Motor neuron (in vitro differentiated cells): ENCODE measurements around the gene CYP4F2. TPM values are rescaled to one million over a fixed set of nuclear protein-coding genes. Genes with fewer than 3 reads are reported as not detected.
"Not testable (repeated sequence)": the region's sequence is repeated elsewhere in the genome, so short reads cannot be mapped to it uniquely, and the experiment has no call there.

Experiments
- ATAC-seq, 8 experiments: fragments of 200-7000 bp; cut with Tn5 transposase; replicated peaks in 6 of 8; 2 replicates each; pipeline ENCODE4 v1.8.0; 2021; ENCODE audit warnings: mild to moderate bottlenecking in 8 of 8, moderate library complexity in 8 of 8
- H3K27ac ChIP-seq, 2 donors: fragments of 250-450 bp; sonication (Bioruptor Pico); 2 replicates each; pipeline ENCODE4 v1.9.0; 2021; ENCODE audit warnings: antibody characterized with exemption in 2 of 2, mild to moderate bottlenecking in 2 of 2, moderate library complexity in 1 of 2
- H3K4me1 ChIP-seq, 2 donors: fragments of 250-450 bp; sonication (Bioruptor Pico); replicated peaks in 1 of 2; 2 replicates each; pipeline ENCODE4 v1.6.1; 2021; ENCODE audit warnings: antibody characterized with exemption in 2 of 2, mild to moderate bottlenecking in 2 of 2, moderate library complexity in 1 of 2
- H3K4me3 ChIP-seq, 5 donors: fragments of 250-450 bp; sonication (Bioruptor Pico); 2 replicates each; pipeline ENCODE4 v1.9.0; 2021; ENCODE audit warnings: antibody characterized with exemption in 5 of 5, mild to moderate bottlenecking in 5 of 5, moderate library complexity in 4 of 5
- WGBS, 10 experiments: fragments of 450-650 bp; shearing (Covaris generic); methylation state at CpG; one replicate each; pipeline ENCODE4 v1.0.0; 2022; 5-methylcytosine and 5-hydroxymethylcytosine counted together
- in situ Hi-C, 9 experiments: fragments of 400-800 bp; cut with MboI; loops; one replicate each; pipeline ENCODE4 v1.15.0; 2021; ENCODE audit warnings: low sequenced_read_pairs in 9 of 9, low pct_unique_long_range_greater_than_20kb in 2 of 9; ENCODE audit not compliant: unreplicated experiment in 9 of 9
- total RNA-seq, 8 experiments: library from RNA; unstranded; fragments of 300-600 nt; gene quantifications; 2 replicates each; pipeline versions ENCODE4 v1.2.3 to v1.2.4, GENCODE V29; 2022

CYP4F2 gene
- total RNA-seq, 8 experiments from 2014 or later, result 0.36 to 1.2 TPM; not detected in 6

- 6 to 80% (median 40%) methylated on average over 1 to 2 of the region's 2 CpGs; no CpG with 5 or more reads in 5 of the 10 experiments for WGBS, 10 experiments
- in situ Hi-C loops, result no loop called here
- no peak overlapping the region for H3K27ac ChIP-seq
- H3K4me1 ChIP-seq, result no peaks in the 10 kb centered on the region
- no peak overlapping the region for H3K4me3 ChIP-seq
- ATAC-seq, result no peak
These were observed 3.5 kb downstream of the CYP4F2 start for GRCh38 chr19:15894359-15894758.

GRCh38 chr19:15893477-15893876 is 4.4 kb downstream of the CYP4F2 start:
- H3K4me1 ChIP-seq, result no peaks in the 10 kb centered on the region
- WGBS, 10 experiments, result 0 to 60% (median 20%) methylated on average over 1 to 4 of the region's 7 CpGs; no CpG with 5 or more reads in 4 of the 10 experiments
- ATAC-seq, result no peak
- no peak overlapping the region for H3K4me3 ChIP-seq
- in situ Hi-C loops, result no loop called here
- H3K27ac ChIP-seq, result no peak overlapping the region

DNA sequence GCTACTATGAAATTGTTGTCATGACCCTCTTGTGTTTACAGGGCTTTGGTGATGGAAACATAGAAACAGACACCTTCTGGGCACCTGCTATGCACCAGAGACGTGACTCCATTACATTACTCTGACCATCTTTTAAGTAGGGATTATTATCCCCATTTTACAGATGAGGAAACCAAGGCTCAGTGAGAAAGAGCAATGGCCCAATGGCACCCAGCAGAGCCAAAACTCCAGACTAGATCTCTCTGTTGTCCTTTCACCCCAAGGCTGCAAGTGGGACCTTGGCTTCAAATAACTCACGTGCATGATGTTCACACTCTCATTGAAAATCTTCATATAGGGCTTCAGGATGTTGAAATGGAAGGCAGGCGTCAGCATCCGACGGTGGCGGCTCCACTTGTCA is 5.9 kb downstream of the CYP4F2 start:
- 0% methylated on average over 1 of the region's 6 CpGs; no CpG with 5 or more reads in 4 of the 10 experiments for WGBS, 10 experiments
- in situ Hi-C loops, result no loop called here
- no peak overlapping the region for H3K27ac ChIP-seq
- ATAC-seq, result no peak
- H3K4me1 ChIP-seq, result no peaks in the 10 kb centered on the region
- H3K4me3 ChIP-seq, result no peak overlapping the region

DNA sequence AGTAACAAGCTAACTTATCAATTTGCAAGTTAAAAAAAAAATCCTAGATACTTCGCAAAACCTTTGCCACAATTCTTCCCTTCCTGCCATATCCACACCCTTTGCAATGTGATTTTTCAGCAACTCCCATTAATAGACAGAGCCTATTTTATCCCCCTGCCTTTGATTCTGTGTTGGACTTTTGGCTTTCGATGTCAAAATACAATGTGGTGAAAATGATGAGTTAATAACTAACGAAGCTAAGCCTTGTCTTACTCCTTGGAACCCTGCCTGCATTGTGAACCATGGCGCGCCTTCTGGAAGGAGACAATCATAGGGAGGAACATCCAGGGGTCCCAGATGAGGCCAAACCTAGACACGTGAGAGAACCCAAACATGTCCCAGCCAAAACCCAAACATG is 6.4 kb downstream of the CYP4F2 start:
- no peak for ATAC-seq
- no peak overlapping the region for H3K4me3 ChIP-seq
- H3K4me1 ChIP-seq, result no peaks in the 10 kb centered on the region
- in situ Hi-C loops, result no loop called here
- 0 to 57% (median 18%) methylated on average over 1 to 5 of the region's 6 CpGs for WGBS, 10 experiments
- H3K27ac ChIP-seq, result no peak overlapping the region

- in situ Hi-C loops, ATAC-seq, H3K27ac ChIP-seq, H3K4me3 ChIP-seq, H3K4me1 ChIP-seq: not testable (repeated sequence)
- WGBS, 10 experiments, result 0 to 60% methylated on average over 1 to 3 of the region's 9 CpGs; no CpG with 5 or more reads in 8 of the 10 experiments
These were observed 8.5 kb downstream of the CYP4F2 start for GRCh38 chr19:15889339-15889738.

GRCh38 chr19:15885919-15886318 is 12.0 kb downstream of the CYP4F2 start:
- WGBS, 10 experiments, result no CpG with 5 or more reads among the region's 7 CpGs
- Histone ChIP-seq H3K27ac (no peak overlapping the region), H3K4me1 (no peaks in the 10 kb centered on the region), H3K4me3 (no peak overlapping the region)
- no peak for ATAC-seq
- in situ Hi-C loops, result no loop called here

DNA sequence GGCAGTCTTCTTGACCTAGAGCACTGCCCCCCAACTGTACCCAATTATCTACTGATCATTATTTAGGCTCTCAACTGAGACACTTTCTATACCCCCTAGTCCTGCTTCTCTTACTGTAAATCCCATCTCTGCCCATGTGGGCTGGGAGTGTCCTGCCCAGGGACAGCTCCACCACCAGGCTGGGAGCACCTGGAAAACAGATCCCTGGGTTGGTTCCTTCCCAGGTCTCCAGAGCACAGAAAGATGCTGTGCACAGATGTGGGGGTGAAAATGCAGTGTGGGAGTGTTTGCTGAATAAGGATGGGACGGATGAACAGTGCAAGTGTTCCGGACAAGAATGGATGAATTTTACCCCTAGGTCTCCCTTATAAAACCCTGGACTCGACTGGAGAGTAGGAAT is 12.7 kb downstream of the CYP4F2 start:
- in situ Hi-C loops, result no loop called here
- Histone ChIP-seq H3K27ac (no peak overlapping the region), H3K4me3 (no peak overlapping the region), H3K4me1 (no peaks in the 10 kb centered on the region)
- ATAC-seq, result no peak
- WGBS, 10 experiments, result 0 to 50% (median 20%) methylated on average over 1 to 3 of the region's 3 CpGs; no CpG with 5 or more reads in 4 of the 10 experiments

DNA sequence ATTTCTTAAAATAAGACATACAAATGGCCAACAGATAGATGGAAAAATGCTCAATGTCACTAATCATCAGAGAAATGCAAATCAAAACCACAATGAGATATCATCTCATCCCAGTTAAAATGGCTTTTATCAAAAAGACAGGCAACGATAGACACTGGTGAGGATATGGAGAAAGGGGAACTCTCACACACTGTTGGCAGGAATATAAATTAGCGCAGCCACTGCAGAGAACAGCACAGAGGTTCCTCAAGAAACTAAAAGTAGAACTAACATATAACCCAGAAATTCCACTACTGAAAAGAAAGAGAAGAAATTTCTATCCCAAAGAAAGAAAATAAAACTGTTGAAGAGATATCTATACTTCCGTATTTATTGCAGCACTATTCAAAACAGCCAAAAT is 14.5 kb downstream of the CYP4F2 start:
- WGBS, 10 experiments, result 0 to 100% (median 44%) methylated on average over 1 to 3 of the region's 3 CpGs
- H3K27ac ChIP-seq, H3K4me1 ChIP-seq, in situ Hi-C loops, ATAC-seq, H3K4me3 ChIP-seq: not testable (repeated sequence)

DNA sequence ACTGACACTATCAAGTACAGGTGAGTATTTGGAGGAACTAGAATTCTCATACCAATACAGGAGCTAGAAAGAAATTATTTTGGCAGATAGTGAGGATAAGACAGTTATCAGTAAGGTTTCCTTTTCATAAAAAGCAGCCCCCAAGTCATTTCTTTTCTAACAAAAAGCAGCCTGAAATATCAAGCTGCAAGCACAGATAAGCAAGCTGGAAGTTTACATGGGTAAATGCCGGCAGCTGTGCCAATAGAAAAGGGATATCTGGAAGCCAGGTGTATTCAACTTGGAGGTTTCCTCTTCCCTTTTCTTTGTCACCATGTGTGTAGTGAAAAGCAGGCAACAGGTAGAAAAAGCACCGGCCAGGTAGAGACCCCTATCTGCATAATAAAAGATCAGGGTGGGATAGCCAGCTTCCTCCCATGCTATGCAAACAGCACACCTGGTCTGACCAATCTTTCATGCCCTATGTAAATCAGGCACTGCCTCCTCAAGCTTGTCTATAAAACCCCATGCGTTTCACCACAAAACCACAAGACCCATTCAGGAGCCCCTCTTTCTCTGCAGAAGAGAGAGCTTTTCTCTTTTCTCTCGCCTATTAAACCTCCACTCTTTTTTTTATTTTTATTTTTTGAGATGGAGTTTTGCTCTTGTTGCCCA is 22.9 kb downstream of the CYP4F2 start:
- in situ Hi-C loops, result no loop called here
- no peak for ATAC-seq

DNA sequence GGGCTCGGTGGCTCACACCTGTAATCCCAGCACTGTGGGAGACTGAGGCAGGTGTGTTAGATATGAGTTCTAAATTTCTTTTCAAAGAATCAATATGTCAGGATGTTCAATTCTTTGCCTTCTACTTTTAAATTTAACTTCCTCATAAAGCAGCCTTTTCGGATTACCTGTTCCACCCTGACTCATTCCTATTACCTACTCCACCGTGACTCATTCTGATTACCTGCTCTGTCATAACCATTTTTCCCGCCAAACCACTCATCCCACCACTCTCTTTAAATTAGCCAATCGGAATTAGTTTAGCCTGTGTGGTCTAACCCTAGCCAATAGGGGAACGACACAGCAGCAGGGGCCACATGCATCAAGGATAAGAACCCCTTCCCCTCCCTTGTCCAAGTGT is 24.1 kb downstream of the CYP4F2 start:
- WGBS, 10 experiments, result 48 to 100% (median 62%) methylated on average over 1 to 6 of the region's 6 CpGs; no CpG with 5 or more reads in 2 of the 10 experiments
- H3K27ac ChIP-seq, ATAC-seq, H3K4me3 ChIP-seq, in situ Hi-C loops, H3K4me1 ChIP-seq: not testable (repeated sequence)

More for the DNA sequence above, 22.9 kb downstream of the CYP4F2 start:
- H3K27ac ChIP-seq, result no peak overlapping the region
- H3K4me3 ChIP-seq, result no peak overlapping the region
- H3K4me1 ChIP-seq, result no peaks in the 10 kb centered on the region
- WGBS, 10 experiments, result 0 to 83% (median 35%) methylated on average over 1 to 3 of the region's 4 CpGs; no CpG with 5 or more reads in 2 of the 10 experiments

DNA sequence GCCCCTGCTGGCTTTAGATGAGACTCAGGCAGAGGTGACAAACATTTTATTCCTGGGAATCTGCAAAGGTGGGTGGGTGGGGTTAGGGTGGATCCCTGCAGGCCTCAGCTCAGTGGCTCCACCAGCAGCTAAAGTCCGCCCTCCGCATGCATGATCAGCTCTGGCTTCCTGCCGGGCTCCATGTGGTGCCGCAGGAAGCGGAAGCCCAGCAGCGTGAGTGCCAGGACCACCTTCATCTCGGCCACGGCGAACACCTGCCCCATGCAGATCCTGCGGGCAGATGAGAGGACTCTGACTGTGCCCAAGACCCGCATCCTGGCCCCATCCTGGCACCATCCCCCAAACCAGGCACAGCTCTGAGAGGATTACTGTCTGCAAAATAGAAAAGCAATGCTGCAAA is 26.3 kb downstream of the CYP4F2 start:
- H3K27ac ChIP-seq, result no peak overlapping the region
- in situ Hi-C loops, result no loop called here
- 0 to 93% (median 0%) methylated on average over 1 to 3 of the region's 11 CpGs; no CpG with 5 or more reads in 5 of the 10 experiments for WGBS, 10 experiments
- H3K4me3 ChIP-seq, result no peak overlapping the region
- no peak for ATAC-seq
- no peaks in the 10 kb centered on the region for H3K4me1 ChIP-seq

GRCh38 chr19:15869873-15870272 is 28.0 kb downstream of the CYP4F2 start:
- in situ Hi-C loops, result no loop called here

GRCh38 chr19:15869109-15869555 is 28.7 kb downstream of the CYP4F2 start:
- Histone ChIP-seq H3K27ac (no peak overlapping the region), H3K4me3 (no peak overlapping the region), H3K4me1 (no peaks in the 10 kb centered on the region)
- in situ Hi-C loops, result no loop called here
- 0 to 51% (median 0%) methylated on average over 1 to 3 of the region's 3 CpGs; no CpG with 5 or more reads in 3 of the 10 experiments for WGBS, 10 experiments
- ATAC-seq, result peak in 3 of 8 experiments; percentile 72 to 96 (median 81)

More at GRCh38 chr19:15869873-15870272, 28.0 kb downstream of the CYP4F2 start:
- 0 to 66% (median 33%) methylated on average over 1 to 9 of the region's 9 CpGs; no CpG with 5 or more reads in 3 of the 10 experiments for WGBS, 10 experiments
- Histone ChIP-seq H3K4me1 (no peaks in the 10 kb centered on the region), H3K27ac (no peak overlapping the region), H3K4me3 (no peak overlapping the region)
- no peak for ATAC-seq

GRCh38 chr19:15866636-15867035 is 31.2 kb downstream of the CYP4F2 start:
- in situ Hi-C loops, result no loop called here
- Histone ChIP-seq H3K4me1 (no peaks in the 10 kb centered on the region), H3K4me3 (no peak overlapping the region), H3K27ac (no peak overlapping the region)
- 7 to 54% (median 21%) methylated on average over 3 to 5 of the region's 5 CpGs for WGBS, 10 experiments
- no peak for ATAC-seq
